SU-DHL-6 (cell line): ENCODE data around the gene RNF217.

Source experiments
- H2AFZ ChIP-seq: fragments of 200-600 bp; sonication (generic); 2 replicates; pipeline ENCODE4 v1.6.1; 2014; ENCODE audit warnings: low read depth, mild to moderate bottlenecking, moderate library complexity, mixed read lengths, antibody characterized with exemption, low read length; ENCODE audit not compliant: severe bottlenecking
- H3F3A ChIP-seq: fragments of 200-600 bp; shearing (Covaris generic); 2 replicates; pipeline ENCODE4 v1.6.0; 2016; ENCODE audit warnings: antibody characterized with exemption, mild to moderate bottlenecking; ENCODE audit not compliant: insufficient read depth
- H3K27ac ChIP-seq: fragments of 200-600 bp; sonication (generic); 2 replicates; pipeline ENCODE4 v1.5.1; 2016; ENCODE audit warnings: low read depth, mild to moderate bottlenecking, low read length, moderate library complexity, mixed read lengths
- H3K27me3 ChIP-seq: fragments of 200-600 bp; sonication (generic), shearing (Covaris generic); 2 replicates; pipeline ENCODE4 v1.6.0; 2014; ENCODE audit warnings: mild to moderate bottlenecking, low read length
- H3K36me3 ChIP-seq: fragments of 200-600 bp; sonication (generic); 2 replicates; pipeline ENCODE4 v1.6.1; 2014; ENCODE audit warnings: mild to moderate bottlenecking, low read length, mixed read lengths
- H3K4me2 ChIP-seq: fragments of 300-600, 200-600 bp; shearing (Covaris generic), sonication (generic); 2 replicates; pipeline ENCODE4 v1.6.0; 2014; ENCODE audit warnings: low read length, low read depth, mild to moderate bottlenecking; ENCODE audit not compliant: poor library complexity, severe bottlenecking
- H3K4me3 ChIP-seq: fragments of 200-600 bp; sonication (generic); 2 replicates; pipeline ENCODE4 v1.5.1; 2014; ENCODE audit warnings: antibody characterized with exemption, low read length, mild to moderate bottlenecking, mixed read lengths; ENCODE audit not compliant: insufficient read depth, poor library complexity, severe bottlenecking
- H3K79me2 ChIP-seq: fragments of 200-600 bp; sonication (generic); 2 replicates; pipeline ENCODE4 v1.6.1; 2014; ENCODE audit warnings: mild to moderate bottlenecking, low read length, moderate library complexity; ENCODE audit not compliant: insufficient read depth
- H3K9ac ChIP-seq: fragments of 200-600 bp; sonication (generic); 2 replicates; pipeline ENCODE4 v1.7.0; 2014; ENCODE audit warnings: mild to moderate bottlenecking, low read length
- H3K9me2 ChIP-seq: fragments of 200-600 bp; sonication (generic); replicated peaks from 2 replicates; pipeline ENCODE4 v1.6.1; 2014; ENCODE audit warnings: low read length; ENCODE audit not compliant: insufficient read depth
- H3K9me3 ChIP-seq: fragments of 200-600 bp; sonication (generic); 2 replicates; pipeline ENCODE4 v1.6.1; 2014; ENCODE audit warnings: low read length, mixed read lengths; ENCODE audit not compliant: insufficient read depth
- H4K20me1 ChIP-seq: fragments of 200-600 bp; sonication (generic); 2 replicates; pipeline ENCODE4 v1.6.1; 2014; ENCODE audit warnings: low read depth, mild to moderate bottlenecking, antibody characterized with exemption, low read length, moderate library complexity, mixed read lengths
- CTCF ChIP-seq: fragments of 200-600 bp; sonication (generic); IDR thresholded peaks from one replicate; pipeline ENCODE4 v1.5.1; 2017; ENCODE audit warnings: antibody characterized with exemption, mild to moderate bottlenecking, low read length, moderate library complexity; ENCODE audit not compliant: insufficient read depth, poor library complexity, severe bottlenecking
- EZH2phosphoT487 ChIP-seq: fragments of 200-600 bp; sonication (generic), shearing (Covaris generic); conservative IDR thresholded peaks from 2 replicates; pipeline ENCODE4 v1.6.1; 2018; ENCODE audit warnings: mild to moderate bottlenecking, antibody characterized with exemption, low read length, moderate library complexity, mixed read lengths

The RNF217 gene

DNA sequence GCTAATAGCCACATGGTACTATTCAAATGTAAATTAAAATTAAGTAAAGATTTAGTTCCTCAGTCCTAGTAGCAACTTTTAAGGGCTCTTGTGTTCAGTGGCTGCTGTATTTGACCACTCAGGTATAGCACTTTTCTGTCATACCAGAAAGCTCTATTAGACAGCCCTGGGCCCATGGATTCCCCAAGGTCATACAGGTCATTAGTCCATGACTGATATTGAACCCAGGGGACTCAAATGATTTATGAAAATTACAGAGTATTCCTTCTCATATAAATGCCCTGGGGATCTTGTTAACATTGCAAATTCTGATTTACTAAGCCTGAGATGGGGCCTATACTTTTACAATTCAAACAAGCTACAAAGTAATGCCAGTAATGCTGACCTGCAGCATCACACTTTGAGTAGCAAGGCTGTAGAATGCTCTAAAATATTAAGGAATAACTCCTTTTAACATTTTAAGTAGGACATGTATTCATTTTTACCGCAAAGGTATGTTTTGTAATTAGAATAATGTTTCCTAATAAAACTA is 29.6 kb downstream of the RNF217 start:
- Histone ChIP-seq H4K20me1 (no peaks in the 10 kb centered on the region), H3K4me2 (no peak overlapping the region), H3K36me3 (no peaks in the 10 kb centered on the region), H3F3A (no peaks in the 10 kb centered on the region), H3K9me3 (no peaks in the 10 kb centered on the region), H3K27me3 (no peaks in the 10 kb centered on the region), H3K9me2 (no peaks in the 10 kb centered on the region), H2AFZ (no peak overlapping the region), H3K27ac (no peak overlapping the region), H3K4me3 (no peak overlapping the region), H3K9ac (no peak overlapping the region), H3K79me2 (no peaks in the 10 kb centered on the region)
- TF ChIP-seq CTCF (no peak), EZH2phosphoT487 (no peak)

GRCh38 chr6:124993327-124993726 is 31.1 kb downstream of the RNF217 start:
- Histone ChIP-seq H3K9me2 (no peaks in the 10 kb centered on the region), H3F3A (no peaks in the 10 kb centered on the region), H2AFZ (no peak overlapping the region), H3K27me3 (no peaks in the 10 kb centered on the region), H3K36me3 (no peaks in the 10 kb centered on the region), H3K4me3 (no peak overlapping the region), H4K20me1 (no peaks in the 10 kb centered on the region), H3K9me3 (no peaks in the 10 kb centered on the region), H3K79me2 (no peaks in the 10 kb centered on the region), H3K9ac (no peak overlapping the region), H3K27ac (no peak overlapping the region), H3K4me2 (no peak overlapping the region)
- no peak for TF ChIP-seq EZH2phosphoT487
- TF ChIP-seq CTCF: no peak

DNA sequence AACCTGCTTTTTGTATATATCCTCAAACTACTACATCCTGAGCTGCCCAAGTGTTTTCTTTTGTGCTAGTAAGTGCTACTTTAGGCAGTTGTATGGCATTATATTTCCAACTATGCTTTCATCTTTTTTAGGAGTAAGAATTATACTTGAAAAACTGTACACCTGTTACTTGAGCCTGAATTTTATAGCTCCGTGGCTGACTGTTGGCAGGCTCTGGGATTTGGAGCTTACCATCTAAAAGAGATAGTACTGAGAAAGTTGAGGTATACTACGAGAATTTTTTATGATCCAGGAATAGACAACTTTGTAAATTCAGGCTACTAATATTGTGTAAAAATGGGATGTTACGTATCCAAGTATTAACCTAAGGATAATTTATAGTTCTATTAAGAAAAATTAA is 32.4 kb downstream of the RNF217 start:
- Histone ChIP-seq H3K27me3 (no peaks in the 10 kb centered on the region), H3K4me3 (no peak overlapping the region), H3K9me2 (no peaks in the 10 kb centered on the region), H2AFZ (no peak overlapping the region), H4K20me1 (no peaks in the 10 kb centered on the region), H3K9ac (no peak overlapping the region), H3K36me3 (no peaks in the 10 kb centered on the region), H3K79me2 (no peaks in the 10 kb centered on the region), H3K27ac (no peak overlapping the region), H3F3A (no peaks in the 10 kb centered on the region), H3K4me2 (no peak overlapping the region), H3K9me3 (no peaks in the 10 kb centered on the region)
- TF ChIP-seq EZH2phosphoT487 (no peak), CTCF (no peak)
